ENCODE results near the gene PARG. TPM values are rescaled to one million over a fixed set of nuclear protein-coding genes. Genes with fewer than 3 reads are reported as not detected.
"Not testable (repeated sequence)": the region's sequence is repeated elsewhere in the genome, so short reads cannot be mapped to it uniquely, and the experiment has no call there.

The PARG gene
- total RNA-seq, 6 experiments from 2014 or later, result 9.4 to 14.1 (median 10.0) TPM

GRCh38 chr10:49778197-49778596, 163.6 kb downstream of the PARG start:
- TF ChIP-seq POLR2A (IDR thresholded peaks at IDR 0.05) (no peak), CTCF (IDR thresholded peaks at IDR 0.05) (no peak)
- Histone ChIP-seq H3K27me3 (no peaks in the 10 kb centered on the region), H3K27ac (no peak overlapping the region), H3K36me3 (no peaks in the 10 kb centered on the region), H3K4me3 (no peak overlapping the region), H3K4me1 (no peaks in the 10 kb centered on the region), H3K9me3 (no peaks in the 10 kb centered on the region)
- ATAC-seq, result no peak
- WGBS (ENCODE audit: insufficient coverage, low coverage, low lambda C conversion rate, missing lambda C conversion rate), result 58% methylated on average over 3 of the region's 3 CpGs
- no peak for DNase-seq
- intact Hi-C loops (cut with DNase I), result no loop called here

DNA sequence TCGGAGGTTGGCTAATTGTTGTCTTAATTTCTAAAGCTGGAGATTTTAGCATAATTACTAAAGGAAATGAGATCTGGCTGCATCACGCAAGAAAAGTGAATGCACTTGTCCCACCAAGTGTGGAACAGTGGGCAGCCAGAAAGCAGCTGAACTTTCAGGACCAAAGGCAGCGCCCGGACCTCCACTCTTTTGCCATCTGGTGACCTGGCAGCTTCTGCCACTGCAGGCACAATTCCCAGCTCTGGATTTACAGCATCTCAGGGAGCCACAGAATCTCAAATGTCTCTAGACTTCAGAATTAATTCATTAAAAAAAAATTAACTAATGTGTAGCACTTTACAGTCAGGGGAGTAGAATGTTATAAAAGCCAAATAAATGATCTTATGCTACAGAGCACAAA, 165.0 kb downstream of the PARG start:
- H3K27me3 ChIP-seq, result no peaks in the 10 kb centered on the region
- H3K36me3 ChIP-seq, result no peaks in the 10 kb centered on the region
- H3K9me3 ChIP-seq, result no peaks in the 10 kb centered on the region
- ATAC-seq (no peak), DNase-seq (no peak)
- TF ChIP-seq POLR2A (IDR thresholded peaks at IDR 0.05) (no peak), CTCF (IDR thresholded peaks at IDR 0.05) (no peak)
- no peak overlapping the region for H3K4me3 ChIP-seq
- H3K27ac ChIP-seq, result no peak overlapping the region
- no peaks in the 10 kb centered on the region for H3K4me1 ChIP-seq
- intact Hi-C loops (cut with DNase I), result no loop called here
- 77% methylated on average over 4 of the region's 4 CpGs for whole genome bisulfite sequencing (ENCODE audit: insufficient coverage, low coverage, low lambda C conversion rate, missing lambda C conversion rate)

GRCh38 chr10:49775014-49775413, 166.8 kb downstream of the PARG start:
- no peaks in the 10 kb centered on the region for H3K4me1 ChIP-seq
- no peak overlapping the region for H3K27ac ChIP-seq
- no peaks in the 10 kb centered on the region for H3K36me3 ChIP-seq
- TF ChIP-seq CTCF (IDR thresholded peaks at IDR 0.05) (no peak), POLR2A (IDR thresholded peaks at IDR 0.05) (no peak)
- intact Hi-C loops (cut with DNase I), result no loop called here
- 26% methylated on average over 2 of the region's 2 CpGs for WGBS (ENCODE audit: insufficient coverage, low coverage, low lambda C conversion rate, missing lambda C conversion rate)
- H3K9me3 ChIP-seq, result no peaks in the 10 kb centered on the region
- H3K4me3 ChIP-seq, result no peak overlapping the region
- H3K27me3 ChIP-seq, result no peaks in the 10 kb centered on the region
- DNase-seq (no peak), ATAC-seq (no peak)

- WGBS (ENCODE audit: insufficient coverage, low coverage, low lambda C conversion rate, missing lambda C conversion rate), result 35% methylated on average over 4 of the region's 5 CpGs
- H3K4me1 ChIP-seq; H3K4me3 ChIP-seq; ATAC-seq; H3K27ac ChIP-seq; DNase-seq; H3K27me3 ChIP-seq; intact Hi-C loops (cut with DNase I); H3K36me3 ChIP-seq; H3K9me3 ChIP-seq: not testable (repeated sequence)
These were observed 168.9 kb downstream of the PARG start for GRCh38 chr10:49772944-49773343.

- H3K4me3 ChIP-seq; intact Hi-C loops (cut with DNase I); H3K4me1 ChIP-seq; H3K36me3 ChIP-seq; H3K27ac ChIP-seq; ATAC-seq; DNase-seq; H3K9me3 ChIP-seq: not testable (repeated sequence)
- WGBS (ENCODE audit: insufficient coverage, low coverage, low lambda C conversion rate, missing lambda C conversion rate), result 47% methylated on average over 11 of the region's 11 CpGs
- peaks cover 0 to 13% of the 10 kb centered on the region in 2 donors for H3K27me3 ChIP-seq
These were observed 170.8 kb downstream of the PARG start for GRCh38 chr10:49771046-49771445.

DNA sequence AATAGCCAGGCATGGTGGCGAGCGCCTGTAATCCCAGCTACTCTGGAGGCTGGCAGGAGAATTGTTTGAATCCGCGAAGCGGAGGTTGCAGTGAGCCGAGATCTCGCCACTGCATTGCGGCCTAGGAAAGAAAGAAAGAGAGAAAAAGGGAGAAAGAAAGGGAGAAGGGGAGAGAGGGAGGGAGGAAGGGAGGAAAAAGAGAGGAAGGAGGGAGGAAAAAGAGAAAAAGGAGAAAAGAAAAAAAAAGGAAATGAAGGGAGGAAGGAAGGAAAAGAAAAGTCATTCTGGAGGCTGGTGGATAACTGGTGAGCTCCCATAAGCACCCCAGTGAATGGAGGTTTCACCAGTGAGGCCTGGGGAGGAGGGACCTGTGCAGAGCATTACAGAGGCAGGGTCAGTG, 172.1 kb downstream of the PARG start:
- Histone ChIP-seq H3K27ac (no peak overlapping the region), H3K9me3 (no peaks in the 10 kb centered on the region), H3K4me3 (no peak overlapping the region), H3K36me3 (no peaks in the 10 kb centered on the region), H3K4me1 (no peaks in the 10 kb centered on the region), H3K27me3 (peaks cover 0 to 13% of the 10 kb centered on the region in 2 donors)
- 91% methylated on average over 8 of the region's 8 CpGs for whole genome bisulfite sequencing (ENCODE audit: insufficient coverage, low coverage, low lambda C conversion rate, missing lambda C conversion rate)
- DNase-seq (no peak), ATAC-seq (no peak)
- intact Hi-C loops (cut with DNase I), result no loop called here
- TF ChIP-seq CTCF (IDR thresholded peaks at IDR 0.05), result no peak
- no peak for TF ChIP-seq POLR2A (IDR thresholded peaks at IDR 0.05)
